Naive thymus-derived CD8-positive, alpha-beta T cell (primary cell): ENCODE measurements around the gene IFITM10. TPM values are rescaled to one million over a fixed set of nuclear protein-coding genes. Genes with fewer than 3 reads are reported as not detected.

Experiments
- ATAC-seq, 2 donors: fragments of 150-1000 bp; cut with Tn5 transposase in 1 of 2; sonication (Bioruptor Pico), chemical (Tn5 transposase) in 1 of 2; 1 replicate in 1 of 2; 2 replicates in 1 of 2; pipeline ENCODE4 v1.10.0; 2021; ENCODE audit warnings: mild to moderate bottlenecking in 2 of 2, moderate library complexity in 2 of 2
- POLR2A ChIA-PET: fragments of 350-600 bp; sonication (Branson Sonifier 250); formaldehyde crosslinking; loops from one replicate; lab custom pipeline; 2021; ENCODE audit warnings: antibody characterized with exemption; lab: Charles Lee
- DNase-seq, 10 donors: peaks; one replicate each; pipeline versions ENCODE4 v3.0.0 to v3.0.0-alpha.2; 2020 to 2022
- H3K27ac Mint-ChIP-seq, 10 donors: one replicate each; pipeline ENCODE4 v1.8.0; 2020 to 2022; ENCODE audit warnings: mild to moderate bottlenecking in 10 of 10, mixed read lengths in 10 of 10, moderate library complexity in 4 of 10, inconsistent platforms in 1 of 10
- H3K27me3 Mint-ChIP-seq, 5 donors: one replicate each; pipeline ENCODE4 v1.8.0; 2021 to 2022; ENCODE audit warnings: mixed read lengths in 5 of 5
- H3K36me3 Mint-ChIP-seq, 3 donors: one replicate each; pipeline ENCODE4 v1.8.0; 2020 to 2022; ENCODE audit warnings: mixed read lengths in 3 of 3, mild to moderate bottlenecking in 2 of 3, inconsistent platforms in 1 of 3
- H3K4me1 Mint-ChIP-seq, 4 donors: one replicate each; pipeline ENCODE4 v1.8.0; 2021 to 2022; ENCODE audit warnings: mixed read lengths in 4 of 4
- H3K4me3 Mint-ChIP-seq, 10 donors: one replicate each; pipeline ENCODE4 v1.8.0; 2020 to 2022; ENCODE audit warnings: mild to moderate bottlenecking in 10 of 10, mixed read lengths in 10 of 10, moderate library complexity in 6 of 10, inconsistent platforms in 1 of 10
- H3K9me3 Mint-ChIP-seq, 9 donors: one replicate each; pipeline ENCODE4 v1.8.0; 2020 to 2022; ENCODE audit warnings: mixed read lengths in 9 of 9, mild to moderate bottlenecking in 3 of 9, inconsistent platforms in 1 of 9, moderate library complexity in 1 of 9
- polyA plus RNA-seq, 3 donors: library from polyadenylated mRNA; unstranded; fragments of 300-500 nt; fragmentation: Illumina TruSeq; gene quantifications; one replicate each; pipeline ENCODE4 v1.2.3, GENCODE V29; 2021
- total RNA-seq, 8 experiments: library from RNA in 2 of 8; stranded (reverse) in 2 of 8; gene quantifications; one replicate each; pipeline ENCODE4 v1.2.3 and lab custom pipeline; 2021 to 2026

IFITM10 gene
- total and polyA plus RNA-seq, 5 experiments from 2014 or later, result 0.16 to 4.3 (median 2.0) TPM; not detected in 2

DNA sequence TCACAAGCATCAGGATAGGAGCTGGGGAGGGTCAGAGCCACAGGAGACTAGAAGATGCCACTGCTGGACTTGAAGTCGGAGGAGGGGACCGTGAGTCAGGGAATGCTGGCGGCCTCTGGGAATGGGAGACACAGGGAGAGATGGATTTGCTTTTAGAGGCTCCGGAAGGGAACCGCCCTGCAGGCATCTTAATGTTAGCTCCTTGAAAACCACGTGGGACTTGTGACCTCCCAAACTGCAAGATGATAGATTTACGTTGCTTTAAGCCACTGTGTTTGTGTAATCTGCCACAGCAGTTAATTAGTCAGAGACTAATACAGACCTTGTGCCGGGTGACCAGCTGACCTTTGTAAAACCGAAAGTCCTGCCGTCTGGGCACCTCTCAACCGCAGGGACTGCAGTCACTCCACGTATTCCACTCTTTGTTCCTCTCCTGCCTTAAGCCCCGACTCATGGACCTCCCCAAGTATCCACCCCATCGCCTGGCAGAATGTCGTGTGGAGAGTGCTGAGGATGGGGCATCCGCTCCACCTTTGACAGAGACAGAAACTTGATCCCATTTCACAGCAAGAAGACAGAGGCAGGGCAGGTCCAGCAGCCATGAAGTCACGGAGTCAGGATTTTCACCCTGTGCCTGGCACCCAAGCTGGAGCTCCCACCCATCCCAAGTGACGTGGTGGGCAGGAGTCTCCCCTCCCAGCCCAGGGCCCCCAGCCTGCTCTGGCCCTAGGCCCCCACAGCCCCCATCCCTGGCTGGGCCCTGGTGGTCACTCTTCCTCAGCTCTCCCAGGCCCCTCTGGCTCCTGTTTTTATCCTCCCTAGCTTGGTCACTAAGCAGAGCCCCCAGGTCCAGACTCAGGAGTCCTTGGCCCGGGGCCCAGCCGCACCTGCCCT is 32.7 kb upstream of the IFITM10 start:
- Mint-ChIP-seq H3K9me3 (no peaks in the 10 kb centered on the region), H3K4me1 (peaks cover 3 to 32% (median 8%) of the 10 kb centered on the region in 4 donors), H3K27ac (no peak overlapping the region), H3K4me3 (no peak overlapping the region), H3K27me3 (no peaks in the 10 kb centered on the region), H3K36me3 (no peaks in the 10 kb centered on the region)
- POLR2A ChIA-PET, result no interaction called here
- ATAC-seq, result no peak
- no peak for DNase-seq

- H3K27ac Mint-ChIP-seq, result no peak overlapping the region
- H3K9me3 Mint-ChIP-seq, result no peaks in the 10 kb centered on the region
- H3K27me3 Mint-ChIP-seq, result no peaks in the 10 kb centered on the region
- POLR2A ChIA-PET, result interaction anchor here (1.4 kb wide), 1 partner anchor 20 kb away, joined by 3 read pairs; no protein-coding TSS in a partner anchor
- peaks cover 3 to 35% (median 8%) of the 10 kb centered on the region in 4 donors for H3K4me1 Mint-ChIP-seq
- peak overlapping the region in 1 of 10 donors; percentile 15 for H3K4me3 Mint-ChIP-seq
- peak in 1 of 10 donors; percentile 40 for DNase-seq
- no peaks in the 10 kb centered on the region for H3K36me3 Mint-ChIP-seq
- no peak for ATAC-seq
Observed at GRCh38 chr11:1782031-1782590, 31.7 kb upstream of the IFITM10 start.

DNA sequence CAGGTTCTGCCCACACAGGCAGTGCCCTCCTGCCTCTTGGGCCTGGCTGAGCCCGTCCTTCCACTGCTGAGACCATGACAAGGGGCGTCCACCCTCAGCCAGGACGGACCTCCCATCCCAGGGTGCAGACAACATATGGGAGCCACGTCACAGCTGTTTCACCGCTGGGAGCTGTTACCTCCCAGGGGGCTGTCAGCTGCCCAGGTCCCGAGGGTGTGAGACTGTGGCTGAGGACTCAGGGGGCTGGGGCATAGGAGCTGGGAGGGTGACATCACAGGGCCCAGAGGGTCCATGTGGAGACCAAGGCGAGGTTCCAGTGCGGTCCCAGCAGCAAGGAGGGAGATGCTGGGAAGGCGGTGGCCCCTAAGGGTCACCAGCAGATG is 31.2 kb upstream of the IFITM10 start:
- H3K9me3 Mint-ChIP-seq, result no peaks in the 10 kb centered on the region
- H3K27me3 Mint-ChIP-seq, result peaks cover 0 to 2% (median 0%) of the 10 kb centered on the region in 5 donors
- no peak overlapping the region for H3K27ac Mint-ChIP-seq

GRCh38 chr11:1780700-1781592 is 30.6 kb upstream of the IFITM10 start:
- Mint-ChIP-seq H3K27ac (no peak overlapping the region), H3K4me1 (peaks cover 3 to 35% (median 8%) of the 10 kb centered on the region in 4 donors), H3K9me3 (no peaks in the 10 kb centered on the region), H3K27me3 (peaks cover 0 to 2% (median 0%) of the 10 kb centered on the region in 5 donors), H3K4me3 (no peak overlapping the region), H3K36me3 (no peaks in the 10 kb centered on the region)
- DNase-seq (peak in 1 of 10 donors; percentile 55), ATAC-seq (no peak)
- POLR2A ChIA-PET, result interaction anchor here (1.4 kb wide), 1 partner anchor 19 kb away, joined by 3 read pairs; no protein-coding TSS in a partner anchor

More for the DNA sequence above, 31.2 kb upstream of the IFITM10 start:
- Mint-ChIP-seq H3K4me1 (peaks cover 3 to 35% (median 8%) of the 10 kb centered on the region in 4 donors), H3K4me3 (no peak overlapping the region), H3K36me3 (no peaks in the 10 kb centered on the region)
- DNase-seq, result no peak
- POLR2A ChIA-PET, result interaction anchor here (1.4 kb wide), 1 partner anchor 19 kb away, joined by 3 read pairs; no protein-coding TSS in a partner anchor
- no peak for ATAC-seq

DNA sequence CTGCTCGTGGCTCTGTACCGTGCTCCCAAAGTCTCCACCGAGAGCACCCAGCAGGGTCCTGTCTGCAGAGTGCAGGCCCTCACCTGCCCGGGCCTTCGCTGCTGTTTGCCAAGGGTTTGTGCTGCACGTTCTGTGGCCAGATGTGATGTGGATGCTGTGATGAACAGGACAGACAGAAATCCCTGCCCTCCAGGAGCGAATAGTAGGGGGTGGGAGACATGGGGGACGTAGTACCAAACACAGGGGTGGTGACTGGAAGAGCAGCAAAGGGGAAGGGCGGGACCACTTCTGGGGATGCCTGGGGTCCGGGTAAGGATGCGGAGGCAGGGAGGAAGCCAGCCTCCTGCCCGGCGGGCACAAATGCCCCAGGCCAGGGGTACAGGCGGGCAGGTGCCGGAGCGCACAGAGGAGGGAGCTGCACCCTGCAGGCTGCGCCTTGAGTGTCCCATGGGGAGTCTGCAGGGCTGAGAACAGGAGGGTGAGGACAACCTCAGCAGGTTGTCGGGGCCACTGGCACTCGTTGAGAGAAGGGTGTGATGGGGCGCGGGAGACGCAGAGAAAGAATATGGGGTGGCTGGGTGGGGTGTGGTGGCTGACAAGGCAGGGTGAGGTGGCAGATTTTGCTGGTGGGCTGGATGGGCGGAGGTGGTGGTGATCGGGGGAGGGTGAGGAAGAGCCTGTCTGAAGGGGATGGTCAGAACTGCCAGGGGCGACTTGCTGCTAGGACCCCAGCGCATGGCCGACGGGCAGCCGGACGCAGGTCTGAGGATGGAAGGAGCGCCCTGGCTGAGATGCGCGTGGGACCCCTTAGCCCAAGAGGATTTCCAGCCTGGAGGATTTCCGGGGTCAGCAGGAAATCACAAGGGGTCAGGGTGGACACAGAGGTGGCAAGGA is 29.7 kb upstream of the IFITM10 start:
- Mint-ChIP-seq H3K27ac (no peak overlapping the region), H3K9me3 (no peaks in the 10 kb centered on the region), H3K27me3 (peaks cover 0 to 2% (median 0%) of the 10 kb centered on the region in 5 donors), H3K4me1 (peaks cover 3 to 35% (median 8%) of the 10 kb centered on the region in 4 donors), H3K36me3 (no peaks in the 10 kb centered on the region), H3K4me3 (no peak overlapping the region)
- ATAC-seq (no peak), DNase-seq (no peak)
- POLR2A ChIA-PET, result no interaction called here

GRCh38 chr11:1779034-1779805 is 28.8 kb upstream of the IFITM10 start:
- Mint-ChIP-seq H3K36me3 (no peaks in the 10 kb centered on the region), H3K4me3 (no peak overlapping the region), H3K27ac (peak overlapping the region in 1 of 10 donors; percentile 8), H3K27me3 (peaks cover 0 to 2% (median 0%) of the 10 kb centered on the region in 5 donors), H3K9me3 (no peaks in the 10 kb centered on the region), H3K4me1 (peaks cover 3 to 35% (median 8%) of the 10 kb centered on the region in 4 donors)
- no peak for ATAC-seq
- DNase-seq, result no peak
- POLR2A ChIA-PET, result no interaction called here

DNA sequence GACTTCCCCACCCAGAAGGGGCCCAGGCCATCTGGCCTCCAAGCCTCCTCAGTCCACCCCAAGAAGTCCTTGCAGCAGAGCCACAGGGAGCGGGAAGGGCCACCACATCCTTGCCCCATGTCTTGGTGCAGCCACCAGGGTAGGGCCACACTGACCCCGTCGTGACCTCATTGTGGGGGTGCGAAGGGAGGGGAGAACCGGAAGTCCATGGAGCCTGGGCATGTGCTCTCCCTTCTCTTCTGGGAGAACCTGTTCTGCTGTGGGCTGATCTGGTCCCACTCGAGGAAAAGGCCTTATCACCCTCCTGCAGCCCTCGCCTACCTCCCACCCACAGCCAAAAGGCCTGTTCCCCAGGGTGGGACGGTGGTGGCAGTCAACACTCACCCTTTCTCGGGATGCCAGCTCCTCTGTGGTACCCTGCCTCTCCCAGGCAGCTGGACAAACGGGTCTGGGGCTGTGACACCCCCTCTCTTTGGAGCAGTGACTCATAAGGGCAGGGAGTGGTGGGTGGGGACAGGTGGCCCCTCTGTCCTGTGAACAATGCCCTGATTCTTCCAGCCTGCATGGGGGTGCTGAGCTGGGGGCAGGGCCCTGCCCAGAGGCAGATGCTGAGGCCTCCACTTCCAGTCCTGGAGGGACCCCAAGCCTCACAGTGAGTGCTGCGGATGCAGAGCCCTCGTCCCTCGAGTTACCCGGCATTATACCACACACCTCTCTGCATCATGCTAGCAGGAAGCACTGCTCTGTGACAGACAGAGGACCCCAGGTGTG is 27.9 kb upstream of the IFITM10 start:
- Mint-ChIP-seq H3K27me3 (peaks cover 0 to 2% (median 0%) of the 10 kb centered on the region in 5 donors), H3K9me3 (no peaks in the 10 kb centered on the region), H3K36me3 (no peaks in the 10 kb centered on the region), H3K4me3 (no peak overlapping the region), H3K27ac (no peak overlapping the region), H3K4me1 (peaks cover 5 to 37% (median 10%) of the 10 kb centered on the region in 4 donors)
- POLR2A ChIA-PET, result no interaction called here
- no peak for ATAC-seq
- DNase-seq, result peak in 1 of 10 donors; percentile 53

GRCh38 chr11:1777737-1778136 is 27.3 kb upstream of the IFITM10 start:
- Mint-ChIP-seq H3K4me1 (peaks cover 8 to 36% (median 12%) of the 10 kb centered on the region in 4 donors), H3K36me3 (no peaks in the 10 kb centered on the region), H3K9me3 (no peaks in the 10 kb centered on the region), H3K4me3 (no peak overlapping the region), H3K27ac (no peak overlapping the region), H3K27me3 (peaks cover 0 to 2% (median 0%) of the 10 kb centered on the region in 5 donors)
- POLR2A ChIA-PET, result no interaction called here
- DNase-seq (no peak), ATAC-seq (no peak)

- peak in 1 of 10 donors; percentile 51 for DNase-seq
- H3K27ac Mint-ChIP-seq, result peak overlapping the region in 1 of 10 donors; percentile 63
- H3K27me3 Mint-ChIP-seq, result peaks cover 0 to 2% (median 0%) of the 10 kb centered on the region in 5 donors
- no peak overlapping the region for H3K4me3 Mint-ChIP-seq
- H3K4me1 Mint-ChIP-seq, result peaks cover 13 to 36% (median 15%) of the 10 kb centered on the region in 4 donors
- no peaks in the 10 kb centered on the region for H3K36me3 Mint-ChIP-seq
- no peak for ATAC-seq
- H3K9me3 Mint-ChIP-seq, result no peaks in the 10 kb centered on the region
- POLR2A ChIA-PET, result no interaction called here
Observed at GRCh38 chr11:1776944-1777715, 26.7 kb upstream of the IFITM10 start.

- Mint-ChIP-seq H3K9me3 (no peaks in the 10 kb centered on the region), H3K27ac (no peak overlapping the region), H3K4me3 (no peak overlapping the region), H3K27me3 (peaks cover 0 to 2% (median 0%) of the 10 kb centered on the region in 5 donors), H3K4me1 (peaks cover 16 to 39% (median 20%) of the 10 kb centered on the region in 4 donors), H3K36me3 (no peaks in the 10 kb centered on the region)
- DNase-seq (no peak), ATAC-seq (no peak)
- POLR2A ChIA-PET, result no interaction called here
Observed at GRCh38 chr11:1776331-1776851, 26.0 kb upstream of the IFITM10 start.
